ENCODE measurements around the gene TIGIT. TPM values are rescaled to one million over a fixed set of nuclear protein-coding genes. Genes with fewer than 3 reads are reported as not detected.

The TIGIT gene
- total and polyA plus RNA-seq, 5 donors from 2014 or later = 72.8 to 246 (median 235) TPM

DNA sequence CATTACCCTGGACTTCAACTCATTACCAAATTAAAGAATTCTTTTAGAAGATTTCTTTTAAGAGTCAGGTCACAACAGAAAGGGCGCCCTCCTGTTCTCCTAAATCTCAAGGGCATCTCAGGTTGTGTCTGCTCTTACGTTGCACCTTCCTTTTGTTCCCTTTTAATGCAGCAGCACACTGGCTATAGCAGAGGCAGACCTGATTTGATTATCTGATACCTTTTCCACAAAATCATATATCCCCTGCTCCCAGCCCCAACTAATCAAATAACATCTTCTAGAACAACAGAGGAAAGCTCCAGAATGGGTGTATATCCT is 40.1 kb downstream of the TIGIT start:
- Histone ChIP-seq H3K27ac (ENCODE audit: insufficient read depth, low read length, poor library complexity, severe bottlenecking) (peak overlapping the region; percentile 80), H3K27me3 (ENCODE audit: control insufficient read depth, insufficient read depth, low read length) (no peaks in the 10 kb centered on the region), H3K36me3 (ENCODE audit: control insufficient read depth, insufficient read depth, low read length) (no peaks in the 10 kb centered on the region), H3K4me3 (ENCODE audit: low read depth, low read length) (peak overlapping the region; percentile 20), H3K4me1 (ENCODE audit: control insufficient read depth, insufficient read depth, low read length, poor library complexity, severe bottlenecking) (peaks cover 75% of the 10 kb centered on the region), H3K9me3 (ENCODE audit: control insufficient read depth in 2 of 2, low read length in 2 of 2) (no peaks in the 10 kb centered on the region)
- DNase-seq (no peak), ATAC-seq (ENCODE audit: low read depth in 2 of 2) (no peak)
- Mint-ChIP-seq H3K27me3 (no peaks in the 10 kb centered on the region), H3K4me1 (peaks cover 59 to 91% (median 74%) of the 10 kb centered on the region in 4 donors), H3K4me3 (peak overlapping the region; percentile 2 to 76 (median 48)), H3K36me3 (peaks cover 14% of the 10 kb centered on the region), H3K9me3 (peaks cover 0 to 2% (median 0%) of the 10 kb centered on the region in 7 donors), H3K27ac (peak overlapping the region; percentile 91 to 96 (median 94))

DNA sequence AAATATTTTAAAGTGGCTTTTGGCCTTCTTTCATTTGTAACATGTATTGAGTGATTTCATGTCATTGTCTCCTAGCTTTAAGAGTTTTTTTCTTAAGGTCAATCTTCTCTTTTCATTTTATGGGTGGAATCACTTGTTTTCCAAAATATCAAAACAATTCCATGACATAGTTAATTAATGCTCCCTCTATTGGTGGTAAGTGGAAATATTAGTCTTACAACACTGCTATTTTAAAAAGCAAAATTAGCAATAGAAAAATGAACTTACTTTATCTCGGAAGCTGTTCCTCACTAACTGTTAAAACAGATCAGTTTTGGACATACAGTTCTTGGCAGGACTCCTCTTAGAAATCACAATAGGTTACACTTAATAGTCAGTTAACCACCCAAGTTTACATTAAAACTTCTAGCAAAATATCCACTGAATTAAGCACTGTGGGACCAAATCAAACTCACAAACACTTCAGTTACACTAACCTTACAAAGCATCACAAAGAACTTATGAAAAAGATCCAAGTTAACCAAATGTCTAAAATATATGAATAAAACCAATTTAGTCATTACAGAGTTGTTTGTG is 42.4 kb downstream of the TIGIT start:
- Mint-ChIP-seq H3K9me3 (peaks cover 0 to 2% (median 0%) of the 10 kb centered on the region in 7 donors), H3K27me3 (no peaks in the 10 kb centered on the region), H3K27ac (peak overlapping the region; percentile 2 to 91 (median 90)), H3K36me3 (peaks cover 19% of the 10 kb centered on the region), H3K4me1 (peaks cover 50 to 86% (median 68%) of the 10 kb centered on the region in 4 donors), H3K4me3 (peak overlapping the region; percentile 7 to 49 (median 42))
- peak overlapping the region; percentile 80 for H3K27ac ChIP-seq (ENCODE audit: insufficient read depth, low read length, poor library complexity, severe bottlenecking)
- peak in 1 of 3 donors; percentile 29 for DNase-seq
- no peaks in the 10 kb centered on the region for H3K36me3 ChIP-seq (ENCODE audit: control insufficient read depth, insufficient read depth, low read length)
- no peak for ATAC-seq (ENCODE audit: low read depth in 2 of 2)
- H3K4me3 ChIP-seq (ENCODE audit: low read depth, low read length) = peak overlapping the region; percentile 39
- H3K27me3 ChIP-seq (ENCODE audit: control insufficient read depth, insufficient read depth, low read length) = no peaks in the 10 kb centered on the region
- H3K4me1 ChIP-seq (ENCODE audit: control insufficient read depth, insufficient read depth, low read length, poor library complexity, severe bottlenecking) = peaks cover 60% of the 10 kb centered on the region
- no peaks in the 10 kb centered on the region for H3K9me3 ChIP-seq (ENCODE audit: control insufficient read depth in 2 of 2, low read length in 2 of 2)

DNA sequence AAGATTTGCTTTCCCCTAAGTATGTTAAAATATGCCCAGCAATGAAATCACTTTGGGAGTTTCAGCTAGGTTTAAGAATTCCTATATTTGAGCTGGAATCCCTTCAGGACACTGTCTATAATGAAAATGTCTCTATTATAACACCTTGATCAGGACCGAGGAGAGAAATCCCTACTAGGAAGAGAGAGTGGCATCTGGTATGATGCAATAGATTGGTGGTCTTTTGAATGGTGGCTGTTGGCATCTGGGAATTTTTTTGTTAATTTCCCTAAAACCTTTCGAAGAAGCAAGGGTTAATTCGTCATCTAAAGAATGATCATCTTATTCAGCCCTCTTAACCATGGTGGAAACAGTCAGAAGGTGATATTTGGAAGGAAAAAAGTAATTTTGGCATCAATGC is 43.0 kb downstream of the TIGIT start:
- Histone ChIP-seq H3K4me1 (ENCODE audit: control insufficient read depth, insufficient read depth, low read length, poor library complexity, severe bottlenecking) (peaks cover 54% of the 10 kb centered on the region), H3K27ac (ENCODE audit: insufficient read depth, low read length, poor library complexity, severe bottlenecking) (peak overlapping the region; percentile 37), H3K9me3 (ENCODE audit: control insufficient read depth in 2 of 2, low read length in 2 of 2) (no peaks in the 10 kb centered on the region), H3K4me3 (ENCODE audit: low read depth, low read length) (peak overlapping the region; percentile 39), H3K36me3 (ENCODE audit: control insufficient read depth, insufficient read depth, low read length) (no peaks in the 10 kb centered on the region), H3K27me3 (ENCODE audit: control insufficient read depth, insufficient read depth, low read length) (no peaks in the 10 kb centered on the region)
- peak overlapping the region in 2 of 3 donors; percentile 90 to 96 for H3K27ac Mint-ChIP-seq
- H3K4me3 Mint-ChIP-seq = peak overlapping the region in 2 of 4 donors; percentile 37 to 47
- peaks cover 0 to 2% (median 0%) of the 10 kb centered on the region in 7 donors for H3K9me3 Mint-ChIP-seq
- peaks cover 45 to 86% (median 64%) of the 10 kb centered on the region in 4 donors for H3K4me1 Mint-ChIP-seq
- DNase-seq (no peak), ATAC-seq (ENCODE audit: low read depth in 2 of 2) (no peak)
- no peaks in the 10 kb centered on the region for H3K27me3 Mint-ChIP-seq
- H3K36me3 Mint-ChIP-seq = peaks cover 24% of the 10 kb centered on the region

DNA sequence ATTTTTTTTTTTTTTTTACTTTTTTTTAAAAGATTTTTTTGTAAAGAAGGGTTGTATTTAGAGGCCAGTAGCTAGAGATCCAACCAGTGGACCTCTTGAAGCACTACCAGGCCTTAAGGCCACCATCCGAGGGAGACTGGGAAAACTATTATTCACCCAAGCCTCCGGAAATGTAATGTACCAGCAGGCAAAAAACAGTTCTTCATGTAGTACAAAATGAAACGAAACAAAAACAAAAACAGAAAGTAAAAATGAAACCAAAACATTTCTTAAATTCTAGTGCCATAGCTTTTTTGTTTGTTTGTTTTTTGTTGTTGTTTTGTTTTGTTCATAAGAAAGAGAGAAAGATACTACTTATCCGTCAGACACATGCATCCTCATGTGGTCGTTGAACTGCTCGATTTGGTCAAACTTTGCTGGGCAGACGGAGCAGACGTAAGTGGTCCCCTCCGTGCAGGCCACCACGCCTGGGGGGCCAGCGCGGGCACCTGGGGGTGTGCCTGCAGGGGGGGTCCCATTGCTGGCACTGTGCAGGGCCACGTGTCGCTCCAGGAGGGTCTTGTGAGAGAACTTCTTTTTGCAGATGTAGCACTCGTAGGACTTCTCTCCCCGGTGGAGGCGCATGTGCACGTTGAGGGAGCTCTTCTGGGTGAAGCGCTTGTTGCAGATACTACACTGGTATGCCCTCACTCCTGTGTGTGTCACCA is 45.0 kb downstream of the TIGIT start:
- Histone ChIP-seq H3K36me3 (ENCODE audit: control insufficient read depth, insufficient read depth, low read length) (no peaks in the 10 kb centered on the region), H3K27ac (ENCODE audit: insufficient read depth, low read length, poor library complexity, severe bottlenecking) (peak overlapping the region; percentile 88), H3K4me3 (ENCODE audit: low read depth, low read length) (peak overlapping the region; percentile 72), H3K27me3 (ENCODE audit: control insufficient read depth, insufficient read depth, low read length) (no peaks in the 10 kb centered on the region), H3K4me1 (ENCODE audit: control insufficient read depth, insufficient read depth, low read length, poor library complexity, severe bottlenecking) (peaks cover 35% of the 10 kb centered on the region), H3K9me3 (ENCODE audit: control insufficient read depth in 2 of 2, low read length in 2 of 2) (no peaks in the 10 kb centered on the region)
- DNase-seq = peak in 2 of 3 donors; percentile 55 to 71
- Mint-ChIP-seq H3K27ac (peak overlapping the region; percentile 80 to 95 (median 93)), H3K27me3 (no peaks in the 10 kb centered on the region), H3K9me3 (peaks cover 0 to 2% (median 0%) of the 10 kb centered on the region in 7 donors), H3K4me3 (peak overlapping the region; percentile 43 to 87 (median 65)), H3K4me1 (peaks cover 35 to 71% (median 56%) of the 10 kb centered on the region in 4 donors), H3K36me3 (peaks cover 33% of the 10 kb centered on the region)
- peak; percentile 37 to 61 for ATAC-seq (ENCODE audit: low read depth in 2 of 2)

DNA sequence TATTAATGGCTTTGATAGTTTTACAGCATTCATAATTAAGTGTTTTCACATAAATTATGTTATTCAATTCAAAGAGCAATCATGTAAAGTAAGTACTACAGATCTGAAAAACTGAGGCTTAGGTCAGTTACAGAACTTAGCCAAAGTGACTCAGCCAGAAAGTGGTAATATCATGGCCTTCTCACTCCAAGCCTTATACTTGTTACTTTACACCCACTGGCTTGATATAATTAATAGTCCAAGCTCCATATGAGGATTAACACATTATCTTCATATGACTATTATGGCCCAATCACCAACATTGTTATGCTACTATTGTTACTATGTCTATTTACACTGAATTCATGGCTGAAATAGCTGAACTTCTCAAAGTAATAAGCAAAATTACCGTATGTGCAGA is 50.7 kb downstream of the TIGIT start:
- ATAC-seq (ENCODE audit: low read depth in 2 of 2) (no peak), DNase-seq (no peak)
- Histone ChIP-seq H3K4me1 (ENCODE audit: control insufficient read depth, insufficient read depth, low read length, poor library complexity, severe bottlenecking) (peaks cover 16% of the 10 kb centered on the region), H3K27me3 (ENCODE audit: control insufficient read depth, insufficient read depth, low read length) (no peaks in the 10 kb centered on the region), H3K9me3 (ENCODE audit: control insufficient read depth in 2 of 2, low read length in 2 of 2) (no peaks in the 10 kb centered on the region), H3K27ac (ENCODE audit: insufficient read depth, low read length, poor library complexity, severe bottlenecking) (peak overlapping the region; percentile 16), H3K4me3 (ENCODE audit: low read depth, low read length) (no peak overlapping the region), H3K36me3 (ENCODE audit: control insufficient read depth, insufficient read depth, low read length) (no peaks in the 10 kb centered on the region)
- H3K27me3 Mint-ChIP-seq = no peaks in the 10 kb centered on the region
- peaks cover 18 to 49% (median 35%) of the 10 kb centered on the region in 4 donors for H3K4me1 Mint-ChIP-seq
- no peak overlapping the region for H3K27ac Mint-ChIP-seq
- H3K4me3 Mint-ChIP-seq = peak overlapping the region in 1 of 4 donors; percentile 3
- H3K9me3 Mint-ChIP-seq = no peaks in the 10 kb centered on the region
- H3K36me3 Mint-ChIP-seq = peaks cover 30% of the 10 kb centered on the region

GRCh38 chr3:114350271-114350670 is 56.4 kb downstream of the TIGIT start:
- H3K4me1 Mint-ChIP-seq = peaks cover 7 to 19% (median 17%) of the 10 kb centered on the region in 4 donors
- DNase-seq (no peak), ATAC-seq (ENCODE audit: low read depth in 2 of 2) (no peak)
- no peak overlapping the region for H3K4me3 Mint-ChIP-seq
- Histone ChIP-seq H3K27ac (ENCODE audit: insufficient read depth, low read length, poor library complexity, severe bottlenecking) (no peak overlapping the region), H3K27me3 (ENCODE audit: control insufficient read depth, insufficient read depth, low read length) (no peaks in the 10 kb centered on the region), H3K36me3 (ENCODE audit: control insufficient read depth, insufficient read depth, low read length) (peaks cover 20% of the 10 kb centered on the region), H3K9me3 (ENCODE audit: control insufficient read depth in 2 of 2, low read length in 2 of 2) (no peaks in the 10 kb centered on the region), H3K4me1 (ENCODE audit: control insufficient read depth, insufficient read depth, low read length, poor library complexity, severe bottlenecking) (peaks cover 12% of the 10 kb centered on the region), H3K4me3 (ENCODE audit: low read depth, low read length) (no peak overlapping the region)
- peaks cover 16% of the 10 kb centered on the region for H3K36me3 Mint-ChIP-seq
- no peak overlapping the region for H3K27ac Mint-ChIP-seq
- no peaks in the 10 kb centered on the region for H3K9me3 Mint-ChIP-seq
- no peaks in the 10 kb centered on the region for H3K27me3 Mint-ChIP-seq

GRCh38 chr3:114350690-114351089 is 56.9 kb downstream of the TIGIT start:
- no peak overlapping the region for H3K4me3 ChIP-seq (ENCODE audit: low read depth, low read length)
- no peaks in the 10 kb centered on the region for H3K9me3 ChIP-seq (ENCODE audit: control insufficient read depth in 2 of 2, low read length in 2 of 2)
- H3K27ac Mint-ChIP-seq = no peak overlapping the region
- no peak overlapping the region for H3K4me3 Mint-ChIP-seq
- H3K36me3 Mint-ChIP-seq = peaks cover 16% of the 10 kb centered on the region
- H3K36me3 ChIP-seq (ENCODE audit: control insufficient read depth, insufficient read depth, low read length) = peaks cover 20% of the 10 kb centered on the region
- no peaks in the 10 kb centered on the region for H3K9me3 Mint-ChIP-seq
- no peaks in the 10 kb centered on the region for H3K27me3 ChIP-seq (ENCODE audit: control insufficient read depth, insufficient read depth, low read length)
- H3K4me1 ChIP-seq (ENCODE audit: control insufficient read depth, insufficient read depth, low read length, poor library complexity, severe bottlenecking) = peaks cover 9% of the 10 kb centered on the region
- no peak for DNase-seq
- no peaks in the 10 kb centered on the region for H3K27me3 Mint-ChIP-seq
- peaks cover 7 to 18% (median 15%) of the 10 kb centered on the region in 4 donors for H3K4me1 Mint-ChIP-seq
- no peak for ATAC-seq (ENCODE audit: low read depth in 2 of 2)
- H3K27ac ChIP-seq (ENCODE audit: insufficient read depth, low read length, poor library complexity, severe bottlenecking) = no peak overlapping the region

Measured in CD4-positive, CD25-positive, alpha-beta regulatory T cell (primary cell).